Gastrocnemius medialis (tissue), 4 donors: ENCODE measurements around the gene LFNG.

Experiments
- POLR2A ChIP-seq, 2 donors: fragments of 450-650 bp; IDR thresholded peaks; one replicate each; pipeline ENCODE4 v1.6.1; 2017; ENCODE audit warnings: antibody characterized with exemption in 2 of 2, mild to moderate bottlenecking in 2 of 2, moderate library complexity in 2 of 2
- TF ChIP-seq, protein P1 (sequence below), 5 experiments: fragments of 450-650 bp in 3 of 5; fragments of 200-600 bp in 2 of 5; sonication (generic) in 2 of 5; IDR thresholded peaks in 4 of 5; conservative IDR thresholded peaks in 1 of 5; 1 replicate in 4 of 5; 2 replicates in 1 of 5; pipeline ENCODE4 v1.5.1; 2016 to 2019; ENCODE audit warnings: antibody characterized with exemption in 5 of 5, mild to moderate bottlenecking in 3 of 5, moderate library complexity in 3 of 5

DNA sequence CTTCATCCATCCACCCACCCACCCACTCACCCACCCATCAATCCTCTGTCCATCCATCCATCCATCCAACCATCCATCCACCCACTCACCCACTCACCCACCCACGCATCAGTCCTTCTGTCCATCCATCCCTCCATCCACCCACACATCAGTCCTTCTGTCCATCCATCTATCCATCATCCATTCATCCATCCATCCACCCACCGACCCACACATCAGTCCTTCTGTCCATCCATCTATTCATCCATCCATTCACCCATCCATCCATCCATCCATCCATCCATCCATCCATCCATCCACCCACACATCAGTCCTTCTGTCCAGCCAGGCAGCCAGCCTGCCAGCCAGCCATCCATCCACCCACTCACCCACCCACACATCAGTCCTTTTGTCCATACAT lies 27.5 kb upstream of the LFNG start:
- TF ChIP-seq, protein P1, sequence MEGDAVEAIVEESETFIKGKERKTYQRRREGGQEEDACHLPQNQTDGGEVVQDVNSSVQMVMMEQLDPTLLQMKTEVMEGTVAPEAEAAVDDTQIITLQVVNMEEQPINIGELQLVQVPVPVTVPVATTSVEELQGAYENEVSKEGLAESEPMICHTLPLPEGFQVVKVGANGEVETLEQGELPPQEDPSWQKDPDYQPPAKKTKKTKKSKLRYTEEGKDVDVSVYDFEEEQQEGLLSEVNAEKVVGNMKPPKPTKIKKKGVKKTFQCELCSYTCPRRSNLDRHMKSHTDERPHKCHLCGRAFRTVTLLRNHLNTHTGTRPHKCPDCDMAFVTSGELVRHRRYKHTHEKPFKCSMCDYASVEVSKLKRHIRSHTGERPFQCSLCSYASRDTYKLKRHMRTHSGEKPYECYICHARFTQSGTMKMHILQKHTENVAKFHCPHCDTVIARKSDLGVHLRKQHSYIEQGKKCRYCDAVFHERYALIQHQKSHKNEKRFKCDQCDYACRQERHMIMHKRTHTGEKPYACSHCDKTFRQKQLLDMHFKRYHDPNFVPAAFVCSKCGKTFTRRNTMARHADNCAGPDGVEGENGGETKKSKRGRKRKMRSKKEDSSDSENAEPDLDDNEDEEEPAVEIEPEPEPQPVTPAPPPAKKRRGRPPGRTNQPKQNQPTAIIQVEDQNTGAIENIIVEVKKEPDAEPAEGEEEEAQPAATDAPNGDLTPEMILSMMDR (IDR thresholded peaks at IDR 0.05 in 4 of 5, conservative IDR thresholded peaks at IDR 0.05 in 1 of 5), result no peak
- no peak for TF ChIP-seq POLR2A (IDR thresholded peaks at IDR 0.05)
